Measurements from ENCODE around the gene TLK2. TPM values are rescaled to one million over a fixed set of nuclear protein-coding genes. Genes with fewer than 3 reads are reported as not detected.
A peak's percentile ranks its signal among the peaks of the same experiment; 100 is the strongest.
"Not testable (repeated sequence)": the region's sequence is repeated elsewhere in the genome, so short reads cannot be mapped to it uniquely, and the experiment has no call there.

TLK2 gene
- total and polyA plus RNA-seq, 2 experiments from 2014 or later: 19.6 to 56.1 TPM

- TF ChIP-seq NANOG (IDR thresholded peaks at IDR 0.05; ENCODE audit: borderline replicate concordance): no peak
- TF ChIP-seq JUNB (IDR thresholded peaks at IDR 0.05; ENCODE audit: unreplicated experiment): no peak
- TF ChIP-seq ZNF462 (CRISPR knock-in tag; IDR thresholded peaks at IDR 0.05): no peak
- no peak for TF ChIP-seq STAT1 (IDR thresholded peaks at IDR 0.05; ENCODE audit: unreplicated experiment)
Observed at GRCh38 chr17:62611728-62612127, 133.1 kb downstream of the TLK2 start (continued).

- Mint-ChIP-seq H3K36me3 (ENCODE audit: low read depth) (peaks cover 46% of the 10 kb centered on the region), H3K27ac (peak overlapping the region; percentile 39; the same call in 1 of the 2 replicates)
- not testable (repeated sequence) for H3K4me1 ChIP-seq (ENCODE audit: insufficient read depth); ATAC-seq; H3K9me3 Mint-ChIP-seq; H4K20me1 ChIP-seq (replicated peaks; ENCODE audit: insufficient read depth); H3K4me3 ChIP-seq; H3K4me3 Mint-ChIP-seq; H3K4me1 Mint-ChIP-seq; H3K27me3 ChIP-seq (ENCODE audit: insufficient read depth); H3F3A ChIP-seq (replicated peaks; ENCODE audit: low read depth); DNase-seq (ENCODE audit: low spot score); H3K4me2 ChIP-seq; H2AFZ ChIP-seq; H3K9me2 ChIP-seq (ENCODE audit: insufficient read depth); H3K79me2 ChIP-seq (replicated peaks; ENCODE audit: insufficient read depth); H3K27me3 Mint-ChIP-seq (ENCODE audit: insufficient read depth, low read depth, poor library complexity)
- peak overlapping the region; percentile 39; the same call in 1 of the 2 replicates for H3K27ac ChIP-seq (ENCODE audit: low read depth)
- peaks cover 22% of the 10 kb centered on the region for H3K36me3 ChIP-seq (ENCODE audit: insufficient read depth)
Observed at GRCh38 chr17:62612289-62612688, 133.7 kb downstream of the TLK2 start.

GRCh38 chr17:62613095-62613494 lies 134.5 kb downstream of the TLK2 start:
- Mint-ChIP-seq H3K36me3 (ENCODE audit: low read depth) (peaks cover 39% of the 10 kb centered on the region), H3K4me1 (peaks cover 14% of the 10 kb centered on the region)
- peaks cover 16% of the 10 kb centered on the region; the same call in 1 of the 2 replicates for H3K36me3 ChIP-seq (ENCODE audit: insufficient read depth)
- not testable (repeated sequence) for H2AFZ ChIP-seq; H3K27ac ChIP-seq (ENCODE audit: low read depth); H3K27me3 Mint-ChIP-seq (ENCODE audit: insufficient read depth, low read depth, poor library complexity); H3K9me3 Mint-ChIP-seq; H3K9me2 ChIP-seq (ENCODE audit: insufficient read depth); H3K4me3 Mint-ChIP-seq; H3K4me3 ChIP-seq; H3K27me3 ChIP-seq (ENCODE audit: insufficient read depth); H3F3A ChIP-seq (replicated peaks; ENCODE audit: low read depth); H3K79me2 ChIP-seq (replicated peaks; ENCODE audit: insufficient read depth); DNase-seq (ENCODE audit: low spot score); H3K27ac Mint-ChIP-seq; H4K20me1 ChIP-seq (replicated peaks; ENCODE audit: insufficient read depth); ATAC-seq; H3K4me2 ChIP-seq
- peaks cover 16% of the 10 kb centered on the region for H3K4me1 ChIP-seq (ENCODE audit: insufficient read depth)
